Stimulated activated CD8-positive, alpha-beta memory T cell treated with anti-CD3 and anti-CD28 coated beads, Interleukin-15, amount 100 ng/mL, for 48 hours (primary cell): Measurements from ENCODE around the gene OR10D3.
"Not testable (repeated sequence)": the region's sequence is repeated elsewhere in the genome, so short reads cannot be mapped to it uniquely, and the experiment has no call there.

Source experiments
- DNase-seq, 2 donors: peaks; one replicate each; pipeline ENCODE4 v3.0.0-alpha.2; 2020; ENCODE audit warnings: low read depth in 2 of 2

Gene OR10D3

GRCh38 chr11:124194293-124195188 lies 11.4 kb downstream of the OR10D3 start:
- DNase-seq: no peak

GRCh38 chr11:124195189-124195734 lies 12.1 kb downstream of the OR10D3 start:
- no peak for DNase-seq

- no peak for DNase-seq
Measured at GRCh38 chr11:124197999-124198398, 14.9 kb downstream of the OR10D3 start.

DNA sequence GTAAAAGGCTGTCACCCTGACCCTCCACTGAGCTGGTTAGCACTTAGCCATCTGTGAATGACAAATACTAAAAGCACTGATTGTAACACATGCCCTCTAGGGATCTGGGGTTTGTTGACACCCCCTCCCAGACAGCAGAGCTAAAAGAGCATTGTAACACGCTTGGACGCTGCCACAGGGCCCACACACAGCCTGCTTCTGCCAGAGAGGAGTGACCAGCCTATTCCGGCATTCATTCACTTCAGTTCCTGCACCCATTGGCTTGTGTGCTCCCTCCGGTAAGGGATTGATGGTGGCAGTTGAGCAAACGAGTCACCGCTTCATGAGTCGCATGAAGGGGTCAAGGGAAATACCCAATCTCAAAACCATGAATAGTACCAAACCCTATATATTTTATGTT lies 15.8 kb downstream of the OR10D3 start:
- no peak for DNase-seq

DNA sequence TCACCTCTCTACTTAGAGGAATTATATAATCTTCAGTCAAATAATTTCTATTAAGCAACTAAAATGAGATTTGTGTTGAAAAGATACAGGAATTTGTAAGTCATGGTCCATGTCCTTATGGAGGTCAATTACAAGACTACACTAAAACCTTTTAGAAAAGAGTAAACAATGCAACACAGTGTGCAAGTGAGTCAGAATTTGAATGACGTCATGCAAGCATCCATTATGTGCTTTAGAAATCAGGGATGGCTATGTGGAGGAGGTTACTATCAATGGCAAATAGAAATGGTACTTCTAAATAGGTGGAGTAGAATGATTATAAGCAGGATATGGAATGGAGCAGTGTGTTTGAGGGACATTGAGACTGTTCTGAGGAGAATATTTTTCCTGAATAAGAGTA lies 16.6 kb downstream of the OR10D3 start:
- no peak for DNase-seq

DNA sequence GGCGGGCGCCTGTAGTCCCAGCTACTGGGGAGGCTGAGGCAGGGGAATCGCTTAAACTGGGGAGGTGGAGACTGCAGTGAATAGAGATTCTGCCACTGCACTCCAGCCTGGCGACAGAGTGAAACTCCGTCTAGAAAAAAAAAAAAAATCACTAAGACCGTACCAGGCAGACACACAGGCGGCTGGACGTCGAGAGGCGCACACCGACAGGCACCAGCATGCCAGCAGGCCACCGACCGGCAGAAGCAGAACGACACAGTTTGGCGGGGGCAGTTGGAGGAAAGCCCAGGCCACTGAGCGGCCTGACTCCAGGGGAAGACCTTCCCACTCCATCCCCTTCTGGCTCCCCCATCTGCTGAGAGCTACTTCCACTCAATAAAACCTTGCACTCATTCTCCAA lies 17.5 kb downstream of the OR10D3 start:
- no peak for DNase-seq

DNA sequence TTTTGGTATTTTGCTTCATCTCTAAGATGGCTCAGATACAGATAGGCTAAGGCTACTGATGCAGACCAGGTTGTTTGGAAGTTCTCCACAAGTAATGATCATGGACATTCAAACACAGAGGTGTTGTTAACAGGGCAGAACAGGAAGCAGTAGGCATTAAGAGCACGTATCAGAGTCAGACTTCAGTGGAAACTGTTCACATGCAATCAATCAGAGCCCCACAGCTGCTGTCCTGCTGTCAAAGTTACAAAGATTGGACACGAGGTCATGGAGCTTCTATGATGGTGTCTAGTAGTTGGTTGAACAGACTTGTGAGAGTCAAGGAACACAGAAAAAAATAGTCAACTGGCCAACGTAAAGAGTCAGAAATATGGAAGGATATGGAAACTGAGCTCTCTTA lies 19.8 kb downstream of the OR10D3 start:
- no peak for DNase-seq

DNA sequence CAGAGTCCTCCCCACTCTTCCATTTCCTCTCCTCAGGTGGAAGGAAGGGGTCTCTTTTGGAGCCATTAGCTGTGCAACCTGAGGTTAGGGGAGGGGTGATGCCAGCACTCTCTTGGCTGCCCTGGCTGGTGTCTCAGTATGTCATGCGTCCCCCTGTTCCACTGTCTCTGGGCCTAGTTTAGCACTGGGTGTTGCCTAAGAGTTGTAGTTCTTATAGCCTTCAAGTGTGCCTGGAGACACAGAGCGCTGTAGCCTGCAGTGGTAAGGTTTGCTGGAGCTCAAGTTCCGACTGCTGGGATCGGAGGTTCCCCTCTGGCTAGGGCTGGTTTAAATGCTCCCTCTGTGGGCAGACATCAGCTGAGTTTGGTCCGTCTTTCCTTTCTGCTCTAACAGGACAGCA lies 20.9 kb downstream of the OR10D3 start:
- no peak for DNase-seq

DNA sequence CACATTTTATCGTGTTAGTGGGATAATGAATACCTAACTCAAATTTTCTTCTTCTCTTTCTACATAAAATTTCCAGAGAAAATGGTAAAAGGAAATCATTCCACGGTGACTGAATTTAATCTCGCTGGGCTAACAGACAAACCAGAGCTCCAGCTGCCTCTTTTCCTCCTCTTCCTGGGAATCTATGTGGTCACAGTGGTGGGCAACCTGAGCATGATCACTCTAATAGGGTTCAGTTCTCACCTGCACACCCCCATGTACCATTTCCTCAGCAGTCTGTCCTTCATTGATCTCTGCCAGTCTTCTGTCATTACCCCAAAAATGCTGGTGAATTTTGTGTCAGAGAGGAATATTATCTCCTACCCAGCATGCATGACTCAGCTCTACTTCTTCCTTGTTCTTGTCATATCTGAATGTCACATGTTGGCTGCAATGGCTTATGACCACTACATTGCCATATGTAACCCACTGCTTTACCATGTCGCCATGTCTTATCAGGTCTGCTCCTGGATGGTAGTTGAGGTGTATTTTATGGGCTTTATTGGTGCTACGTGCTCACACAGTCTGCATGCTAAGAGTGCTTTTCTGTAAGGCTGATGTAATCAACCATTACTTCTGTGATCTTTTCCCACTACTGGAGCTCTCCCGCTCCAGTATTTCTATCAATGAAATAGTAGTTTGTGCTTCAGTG lies 24.1 kb downstream of the OR10D3 start:
- no peak for DNase-seq

DNA sequence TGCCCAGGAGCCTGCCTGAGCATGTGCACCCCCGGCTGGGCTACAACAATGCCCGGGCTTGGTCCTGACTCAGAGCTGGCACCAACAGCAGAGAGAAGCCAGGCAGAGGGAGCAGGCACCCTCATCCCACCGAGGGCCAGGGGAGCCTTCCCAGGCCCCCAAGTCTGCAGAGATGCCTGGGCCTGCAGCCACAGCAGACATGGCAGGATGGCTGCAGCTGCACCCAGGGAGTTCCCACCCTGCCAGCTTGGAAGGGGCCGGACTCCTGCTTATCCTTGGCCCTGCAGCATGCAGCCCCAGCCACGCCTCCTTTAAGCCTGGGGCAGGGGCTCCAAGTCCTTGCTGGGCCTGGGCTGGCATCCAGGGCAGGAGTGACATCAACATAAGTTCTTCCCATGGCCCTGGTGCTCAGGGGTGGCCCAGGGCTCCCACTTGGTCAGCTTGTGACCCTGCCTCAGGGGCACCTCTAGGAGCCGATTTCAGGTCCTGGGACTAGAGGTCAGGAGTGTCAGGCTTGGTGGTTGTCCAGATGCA lies 26.7 kb downstream of the OR10D3 start:
- DNase-seq: no peak

GRCh38 chr11:124210421-124210820 lies 27.3 kb downstream of the OR10D3 start:
- DNase-seq: no peak

DNA sequence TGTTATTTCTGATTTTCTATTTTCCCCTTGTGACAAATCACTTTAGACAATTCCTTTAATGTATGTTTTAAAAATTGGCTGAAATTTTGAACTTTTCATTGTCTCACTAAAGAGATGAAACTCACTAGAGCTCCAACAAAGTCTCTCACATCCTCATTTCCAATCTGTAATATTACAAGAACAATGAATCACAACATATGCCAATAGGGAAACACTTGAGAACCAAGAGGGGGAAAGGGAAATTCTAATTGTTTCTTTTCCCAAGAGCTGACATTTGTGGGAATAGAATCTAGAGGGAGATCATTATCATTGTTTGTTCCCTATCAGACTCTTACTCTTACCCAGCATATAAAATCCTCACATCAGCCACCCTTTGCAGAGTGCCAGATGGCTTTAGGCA lies 28.2 kb downstream of the OR10D3 start:
- no peak for DNase-seq

- DNase-seq: no peak
Measured at GRCh38 chr11:124214027-124214426, 30.9 kb downstream of the OR10D3 start.

GRCh38 chr11:124219126-124219525 lies 36.0 kb downstream of the OR10D3 start:
- no peak for DNase-seq

DNA sequence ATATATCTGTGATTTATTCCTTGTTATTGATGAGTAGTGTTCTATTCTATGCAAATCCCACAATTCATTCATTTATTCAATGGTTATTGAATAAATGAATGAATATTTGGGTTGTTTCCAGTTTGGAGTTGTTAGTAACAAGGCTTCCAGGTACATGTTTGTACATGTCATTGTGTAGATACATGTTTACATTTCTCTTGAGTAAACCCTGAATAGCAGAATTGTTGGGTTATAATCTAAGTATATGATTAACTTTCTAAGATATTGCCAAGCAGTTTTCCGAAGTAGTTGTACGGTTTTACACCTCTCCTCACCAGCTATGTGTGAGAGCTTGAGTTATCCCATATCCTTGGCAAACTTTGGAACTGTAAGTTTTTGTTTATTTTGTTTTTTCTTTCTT lies 39.3 kb downstream of the OR10D3 start:
- no peak for DNase-seq

- not testable (repeated sequence) for DNase-seq
Measured at GRCh38 chr11:124224618-124225423, 41.7 kb downstream of the OR10D3 start.

DNA sequence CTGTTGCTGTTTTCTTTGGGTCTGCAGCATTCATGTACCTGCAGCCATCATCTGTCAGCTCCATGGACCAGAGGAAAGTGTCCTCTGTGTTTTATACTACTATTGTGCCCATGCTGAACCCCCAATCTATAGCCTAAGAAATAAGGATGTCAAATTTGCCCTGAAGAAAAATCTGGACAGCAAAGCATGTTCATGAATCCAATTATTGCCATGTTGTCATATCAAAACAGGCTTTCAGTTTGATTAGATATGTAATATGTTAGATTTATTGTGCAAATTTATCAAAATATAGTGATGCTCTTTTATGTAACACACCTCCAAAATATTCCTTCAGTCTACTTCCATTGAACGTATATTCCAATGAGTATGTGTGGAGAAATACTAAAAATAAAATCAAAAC lies 42.3 kb downstream of the OR10D3 start:
- no peak for DNase-seq

GRCh38 chr11:124233376-124233775 lies 50.2 kb downstream of the OR10D3 start:
- DNase-seq: no peak
